ENCODE measurements around the gene SPNS3.

GRCh38 chr17:4442582-4442981 lies 8.8 kb downstream of the SPNS3 start:
- TF ChIP-seq, protein P1, sequence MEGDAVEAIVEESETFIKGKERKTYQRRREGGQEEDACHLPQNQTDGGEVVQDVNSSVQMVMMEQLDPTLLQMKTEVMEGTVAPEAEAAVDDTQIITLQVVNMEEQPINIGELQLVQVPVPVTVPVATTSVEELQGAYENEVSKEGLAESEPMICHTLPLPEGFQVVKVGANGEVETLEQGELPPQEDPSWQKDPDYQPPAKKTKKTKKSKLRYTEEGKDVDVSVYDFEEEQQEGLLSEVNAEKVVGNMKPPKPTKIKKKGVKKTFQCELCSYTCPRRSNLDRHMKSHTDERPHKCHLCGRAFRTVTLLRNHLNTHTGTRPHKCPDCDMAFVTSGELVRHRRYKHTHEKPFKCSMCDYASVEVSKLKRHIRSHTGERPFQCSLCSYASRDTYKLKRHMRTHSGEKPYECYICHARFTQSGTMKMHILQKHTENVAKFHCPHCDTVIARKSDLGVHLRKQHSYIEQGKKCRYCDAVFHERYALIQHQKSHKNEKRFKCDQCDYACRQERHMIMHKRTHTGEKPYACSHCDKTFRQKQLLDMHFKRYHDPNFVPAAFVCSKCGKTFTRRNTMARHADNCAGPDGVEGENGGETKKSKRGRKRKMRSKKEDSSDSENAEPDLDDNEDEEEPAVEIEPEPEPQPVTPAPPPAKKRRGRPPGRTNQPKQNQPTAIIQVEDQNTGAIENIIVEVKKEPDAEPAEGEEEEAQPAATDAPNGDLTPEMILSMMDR (IDR thresholded peaks at IDR 0.05) = no peak
- TF ChIP-seq POLR2AphosphoS5 (IDR thresholded peaks at IDR 0.05; ENCODE audit: low read depth, low read length) (no peak), EZH2phosphoT487 (IDR thresholded peaks at IDR 0.05; ENCODE audit: borderline replicate concordance, low read depth) (no peak), RXRA (IDR thresholded peaks at IDR 0.05; ENCODE audit: borderline replicate concordance, low read depth) (no peak), CHD2 (IDR thresholded peaks at IDR 0.05; ENCODE audit: low read length, partially characterized antibody) (no peak), TAF1 (IDR thresholded peaks at IDR 0.05; ENCODE audit: borderline replicate concordance, low read depth, low read length) (no peak), RAD21 (IDR thresholded peaks at IDR 0.05; ENCODE audit: low read length) (no peak), EP300 (IDR thresholded peaks at IDR 0.05; ENCODE audit: borderline replicate concordance in 1 of 2, low read depth in 1 of 2, low read length in 1 of 2) (no peak), MXI1 (IDR thresholded peaks at IDR 0.05; ENCODE audit: low read depth, low read length) (no peak), FOXM1 (IDR thresholded peaks at IDR 0.05; ENCODE audit: low read depth) (no peak), SIN3A (IDR thresholded peaks at IDR 0.05; ENCODE audit: borderline replicate concordance, low read depth, low read length) (no peak), MEF2A (IDR thresholded peaks at IDR 0.05; ENCODE audit: borderline replicate concordance, low read depth) (no peak), YY1 (IDR thresholded peaks at IDR 0.05; ENCODE audit: low read depth) (no peak)
- TF ChIP-seq, protein P2, sequence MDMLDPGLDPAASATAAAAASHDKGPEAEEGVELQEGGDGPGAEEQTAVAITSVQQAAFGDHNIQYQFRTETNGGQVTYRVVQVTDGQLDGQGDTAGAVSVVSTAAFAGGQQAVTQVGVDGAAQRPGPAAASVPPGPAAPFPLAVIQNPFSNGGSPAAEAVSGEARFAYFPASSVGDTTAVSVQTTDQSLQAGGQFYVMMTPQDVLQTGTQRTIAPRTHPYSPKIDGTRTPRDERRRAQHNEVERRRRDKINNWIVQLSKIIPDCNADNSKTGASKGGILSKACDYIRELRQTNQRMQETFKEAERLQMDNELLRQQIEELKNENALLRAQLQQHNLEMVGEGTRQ (IDR thresholded peaks at IDR 0.05; ENCODE audit: borderline replicate concordance, low read depth, low read length) = no peak
